Measurements from ENCODE around the gene APCDD1L.

DNA sequence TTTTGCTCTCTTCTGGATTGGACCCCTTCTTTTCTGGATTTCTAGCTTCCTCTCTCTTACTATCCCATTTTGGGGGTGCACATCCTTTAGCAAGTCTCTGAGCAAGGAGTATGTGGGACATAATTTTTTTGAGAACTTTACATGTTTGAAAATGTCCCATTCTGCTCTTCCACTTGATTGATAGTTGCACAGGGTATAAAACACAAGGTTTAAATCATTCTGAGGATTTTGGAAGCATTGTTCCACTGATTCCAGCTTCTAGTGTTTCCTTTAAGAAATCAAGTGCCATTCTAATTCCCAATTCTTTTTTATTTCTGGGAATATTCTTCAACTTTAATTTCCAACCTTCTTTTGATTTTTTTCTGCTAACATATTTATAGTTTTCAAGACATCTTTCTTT, 60.7 kb downstream of the APCDD1L start:
- TF ChIP-seq CTCF (conservative IDR thresholded peaks at IDR 0.05; ENCODE audit: low read length): no peak
- TF ChIP-seq EZH2phosphoT487 (IDR thresholded peaks at IDR 0.05; ENCODE audit: borderline replicate concordance): no peak

Data from Loucy (cell line).